Measurements from ENCODE around the gene COLGALT1. TPM values are rescaled to one million over a fixed set of nuclear protein-coding genes. Genes with fewer than 3 reads are reported as not detected.

COLGALT1 gene
- total RNA-seq, 4 donors from 2014 or later = 19.3 to 35.9 (median 33.0) TPM

GRCh38 chr19:17553256-17553655 lies 2.2 kb upstream of the COLGALT1 start:
- Histone ChIP-seq H3K4me3 (replicated peaks in 1 of 3) (no peak overlapping the region), H3K9me3 (no peaks in the 10 kb centered on the region), H3K4me1 (peaks cover 12 to 15% of the 10 kb centered on the region in 2 donors), H3K27me3 (no peaks in the 10 kb centered on the region), H3K36me3 (no peaks in the 10 kb centered on the region), H3K27ac (peak overlapping the region in 1 of 3 donors; percentile 20)
- peak; percentile 14 to 30 for DNase-seq
- WGBS, 2 donors = 41 to 42% methylated on average over 7 of the region's 7 CpGs
- intact Hi-C loops (cut with DNase I) = no loop called here
- no peak for TF ChIP-seq POLR2A (IDR thresholded peaks at IDR 0.05)
- TF ChIP-seq, protein P1, sequence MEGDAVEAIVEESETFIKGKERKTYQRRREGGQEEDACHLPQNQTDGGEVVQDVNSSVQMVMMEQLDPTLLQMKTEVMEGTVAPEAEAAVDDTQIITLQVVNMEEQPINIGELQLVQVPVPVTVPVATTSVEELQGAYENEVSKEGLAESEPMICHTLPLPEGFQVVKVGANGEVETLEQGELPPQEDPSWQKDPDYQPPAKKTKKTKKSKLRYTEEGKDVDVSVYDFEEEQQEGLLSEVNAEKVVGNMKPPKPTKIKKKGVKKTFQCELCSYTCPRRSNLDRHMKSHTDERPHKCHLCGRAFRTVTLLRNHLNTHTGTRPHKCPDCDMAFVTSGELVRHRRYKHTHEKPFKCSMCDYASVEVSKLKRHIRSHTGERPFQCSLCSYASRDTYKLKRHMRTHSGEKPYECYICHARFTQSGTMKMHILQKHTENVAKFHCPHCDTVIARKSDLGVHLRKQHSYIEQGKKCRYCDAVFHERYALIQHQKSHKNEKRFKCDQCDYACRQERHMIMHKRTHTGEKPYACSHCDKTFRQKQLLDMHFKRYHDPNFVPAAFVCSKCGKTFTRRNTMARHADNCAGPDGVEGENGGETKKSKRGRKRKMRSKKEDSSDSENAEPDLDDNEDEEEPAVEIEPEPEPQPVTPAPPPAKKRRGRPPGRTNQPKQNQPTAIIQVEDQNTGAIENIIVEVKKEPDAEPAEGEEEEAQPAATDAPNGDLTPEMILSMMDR (IDR thresholded peaks at IDR 0.05) = no peak

- H3K27ac ChIP-seq = peak overlapping the region in 2 of 3 donors; percentile 1 to 75
Measured at GRCh38 chr19:17554968-17555479, 425 bp upstream of the COLGALT1 start.

GRCh38 chr19:17555929-17556813 lies 722 bp downstream of the COLGALT1 start:
- no peak for TF ChIP-seq POLR2A (IDR thresholded peaks at IDR 0.05)
- Histone ChIP-seq H3K27ac (peak overlapping the region; percentile 55 to 82 (median 75)), H3K4me1 (peaks cover 12 to 15% of the 10 kb centered on the region in 2 donors), H3K4me3 (replicated peaks in 1 of 3) (peak overlapping the region; percentile 93 to 95 (median 93)), H3K36me3 (peaks cover 0 to 4% of the 10 kb centered on the region in 2 donors), H3K27me3 (no peaks in the 10 kb centered on the region), H3K9me3 (no peaks in the 10 kb centered on the region)
- 15 to 41% methylated on average over 10 to 28 of the region's 46 CpGs for WGBS, 2 donors
- intact Hi-C loops (cut with DNase I) = loop anchor here (5.0 kb wide), 1 partner anchor 44 kb away; the partner anchor contains the start of gene PGLS
- DNase-seq = peak; percentile 36 to 40

More at GRCh38 chr19:17554968-17555479, 425 bp upstream of the COLGALT1 start:
- no peaks in the 10 kb centered on the region for H3K9me3 ChIP-seq
- TF ChIP-seq, protein P1 (IDR thresholded peaks at IDR 0.05) = no peak
- TF ChIP-seq POLR2A (IDR thresholded peaks at IDR 0.05) = no peak
- WGBS, 2 donors = 17 to 38% methylated on average over 8 to 16 of the region's 19 CpGs
- H3K36me3 ChIP-seq = peaks cover 0 to 4% of the 10 kb centered on the region in 2 donors
- H3K4me1 ChIP-seq = peaks cover 12 to 15% of the 10 kb centered on the region in 2 donors
- no peak for DNase-seq
- no peaks in the 10 kb centered on the region for H3K27me3 ChIP-seq
- H3K4me3 ChIP-seq (replicated peaks in 1 of 3) = peak overlapping the region in 1 of 3 donors; percentile 93
- intact Hi-C loops (cut with DNase I) = loop anchor here (5.0 kb wide), 1 partner anchor 43 kb away; the partner anchor contains the start of gene PGLS

DNA sequence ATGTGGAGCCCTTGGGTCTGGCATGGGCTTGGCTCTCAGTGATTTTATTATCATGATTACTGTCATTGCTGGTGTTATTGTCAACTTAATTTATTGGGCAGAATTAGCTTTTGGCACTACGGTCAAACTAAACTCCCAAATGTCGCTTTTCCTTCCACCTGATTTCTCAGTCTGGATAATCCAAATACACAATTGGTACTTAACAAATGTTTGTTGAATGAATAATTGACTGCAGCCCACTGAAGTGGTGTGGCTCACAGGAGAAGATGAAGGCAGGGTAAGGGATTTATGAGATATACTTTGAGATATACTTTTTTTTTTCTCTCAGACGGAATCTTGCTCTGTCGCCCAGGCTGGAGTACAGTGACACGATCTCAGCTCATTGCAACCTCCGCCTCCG lies 1.5 kb downstream of the COLGALT1 start:
- H3K27me3 ChIP-seq = no peaks in the 10 kb centered on the region
- H3K27ac ChIP-seq = no peak overlapping the region
- no peak for DNase-seq
- H3K4me3 ChIP-seq (replicated peaks in 1 of 3) = no peak overlapping the region
- intact Hi-C loops (cut with DNase I) = loop anchor here (5.0 kb wide), 1 partner anchor 45 kb away; the partner anchor contains the start of gene PGLS
- H3K9me3 ChIP-seq = no peaks in the 10 kb centered on the region
- 81 to 93% methylated on average over 7 of the region's 7 CpGs for WGBS, 2 donors
- H3K36me3 ChIP-seq = peaks cover 0 to 4% of the 10 kb centered on the region in 2 donors
- peaks cover 12 to 15% of the 10 kb centered on the region in 2 donors for H3K4me1 ChIP-seq
- TF ChIP-seq, protein P1 (IDR thresholded peaks at IDR 0.05) = no peak
- no peak for TF ChIP-seq POLR2A (IDR thresholded peaks at IDR 0.05)

GRCh38 chr19:17557466-17557865 lies 2.0 kb downstream of the COLGALT1 start:
- DNase-seq = no peak
- WGBS, 2 donors = 96 to 97% methylated on average over 9 of the region's 9 CpGs
- TF ChIP-seq, protein P1 (IDR thresholded peaks at IDR 0.05) = no peak
- no peak for TF ChIP-seq POLR2A (IDR thresholded peaks at IDR 0.05)
- Histone ChIP-seq H3K9me3 (no peaks in the 10 kb centered on the region), H3K4me3 (replicated peaks in 1 of 3) (no peak overlapping the region), H3K27ac (no peak overlapping the region), H3K36me3 (peaks cover 0 to 4% of the 10 kb centered on the region in 2 donors), H3K4me1 (peaks cover 12 to 15% of the 10 kb centered on the region in 2 donors), H3K27me3 (no peaks in the 10 kb centered on the region)
- intact Hi-C loops (cut with DNase I) = loop anchor here (5.0 kb wide), 1 partner anchor 45 kb away; the partner anchor contains the start of gene PGLS

Measured in thyroid gland (tissue), 4 donors.